HepG2 (cell line): ENCODE measurements around the gene ABRACL. TPM values are rescaled to one million over a fixed set of nuclear protein-coding genes. Genes with fewer than 3 reads are reported as not detected.

Experiments
- ATAC-seq: fragments of 200-7000 bp; cut with Tn5 transposase; 3 replicates; pipeline ENCODE4 v1.9.1; 2020; ENCODE audit warnings: mild to moderate bottlenecking, moderate library complexity
- BruUV-seq: library from RNA; stranded (reverse); fragments of 400-500 nt; replicated peaks from 2 replicates; lab custom pipeline; 2021; lab: Mats Ljungman, UMichigan
- CTCF ChIA-PET: fragments of 300-600 bp; formaldehyde crosslinking; extraction: SDS; loops from one replicate; lab custom pipeline; 2021; ENCODE audit warnings: low total read pairs, inconsistent platforms, low intra/inter-chr PET ratio; lab: Yijun Ruan, JAX
- POLR2A ChIA-PET: fragments of 350-600 bp; sonication (Branson Sonifier 250); formaldehyde crosslinking; loops from one replicate; lab custom pipeline; 2020; ENCODE audit warnings: antibody characterized with exemption, inconsistent platforms; lab: Yijun Ruan, JAX
- DNase-seq: peaks from one replicate; pipeline ENCODE4 v3.0.0-alpha.2; 2015; ENCODE audit warnings: low spot score
- FAIRE-seq: peaks from 3 replicates; lab custom pipeline; 2011; peaks lifted over from hg19 to GRCh38; lab: Jason Lieb, UNC
- H2AFZ ChIP-seq: one replicate; pipeline ENCODE4 v1.6.1; 2011; ENCODE audit warnings: low read length, inconsistent platforms
- H3K27ac ChIP-seq: fragments of 300-600 bp; 3 replicates; pipeline ENCODE4 v1.8.0; 2011; ENCODE audit warnings: mixed run types, mild to moderate bottlenecking, mixed read lengths, low read length, inconsistent platforms; ENCODE audit not compliant: insufficient read depth; ENCODE audit errors: extremely low read length
- H3K27me3 ChIP-seq, 2 experiments: fragments of 200-600 bp in 1 of 2; 2 replicates in 1 of 2; 3 replicates in 1 of 2; pipeline versions ENCODE4 v1.6.0 to v1.8.0; 2011; ENCODE audit warnings: low read length in 2 of 2, mild to moderate bottlenecking in 2 of 2, moderate library complexity in 2 of 2, inconsistent platforms in 1 of 2; ENCODE audit not compliant: insufficient read depth in 2 of 2, control insufficient read depth in 1 of 2
- H3K36me3 ChIP-seq, 2 experiments: fragments of 200-600 bp in 1 of 2; replicated peaks in 1 of 2; 2 replicates in 1 of 2; 3 replicates in 1 of 2; pipeline versions ENCODE4 v1.5.1 to v1.8.0; 2011; ENCODE audit warnings: low read length in 2 of 2, inconsistent platforms in 1 of 2; ENCODE audit not compliant: insufficient read depth in 2 of 2, control insufficient read depth in 1 of 2
- H3K4me1 ChIP-seq: 2 replicates; pipeline ENCODE4 v1.5.1; 2012; ENCODE audit warnings: low read length, inconsistent platforms; ENCODE audit not compliant: insufficient read depth
- H3K4me2 ChIP-seq: 2 replicates; pipeline ENCODE4 v1.6.0; 2011; ENCODE audit warnings: low read depth, low read length, inconsistent platforms
- H3K4me3 ChIP-seq, 3 experiments: fragments of 200-600 bp in 1 of 3; sonication (generic), shearing (Covaris generic) in 1 of 3; replicated peaks in 1 of 3; 2 replicates each; pipeline ENCODE4 v1.5.1; 2011 to 2016; ENCODE audit warnings: low read length in 3 of 3, inconsistent platforms in 2 of 3, low read depth in 2 of 3, mild to moderate bottlenecking in 2 of 3, control low read depth in 1 of 3, mixed read lengths in 1 of 3; ENCODE audit not compliant: insufficient read depth in 1 of 3
- H3K79me2 ChIP-seq: one replicate; pipeline ENCODE4 v1.6.1; 2011; ENCODE audit warnings: low read length, inconsistent platforms; ENCODE audit not compliant: insufficient read depth
- H3K9ac ChIP-seq: 2 replicates; pipeline ENCODE4 v1.6.0; 2011; ENCODE audit warnings: mild to moderate bottlenecking, low read depth, low read length, inconsistent platforms; ENCODE audit not compliant: insufficient read depth
- H3K9me3 ChIP-seq: 2 replicates; pipeline ENCODE4 v1.5.1; 2012; ENCODE audit warnings: mild to moderate bottlenecking, low read length
- H4K20me1 ChIP-seq: 2 replicates; pipeline ENCODE4 v1.6.0; 2011; ENCODE audit warnings: inconsistent platforms, mild to moderate bottlenecking, low read length, moderate library complexity; ENCODE audit not compliant: insufficient read depth
- FOXK1 ChIP-seq: sonication (generic); formaldehyde crosslinking; IDR thresholded peaks from 2 replicates; pipeline ENCODE4 v1.4.0; 2020; ENCODE audit warnings: low read depth, missing genetic modification reagents, borderline replicate concordance
- HDAC1 ChIP-seq: sonication (generic); formaldehyde crosslinking; IDR thresholded peaks from 2 replicates; pipeline ENCODE4 v1.5.1; 2020; ENCODE audit warnings: mild to moderate bottlenecking, missing genetic modification reagents
- HNRNPK ChIP-seq: fragments of 200-400 bp; formaldehyde crosslinking; IDR thresholded peaks from 2 replicates; pipeline ENCODE4 v1.6.1; 2018; ENCODE audit warnings: low read length, low read depth, moderate library complexity, mild to moderate bottlenecking; ENCODE audit not compliant: poor library complexity, severe bottlenecking
- IKZF1 ChIP-seq: fragments of 450-650 bp; IDR thresholded peaks from 2 replicates; pipeline ENCODE4 v1.7.1; 2016
- IKZF4 ChIP-seq: sonication (generic); formaldehyde crosslinking; IDR thresholded peaks from 2 replicates; pipeline ENCODE4 v1.5.1; 2020; ENCODE audit warnings: borderline replicate concordance, mild to moderate bottlenecking, low read depth, missing genetic modification reagents; ENCODE audit errors: not compliant biosample characterization
- NR2F6 ChIP-seq, 2 experiments: IDR thresholded peaks; 2 replicates each; pipeline ENCODE4 v1.6.1; 2016; ENCODE audit warnings: antibody characterized with exemption in 1 of 2, mild to moderate bottlenecking in 1 of 2
- PBX3 ChIP-seq: sonication (generic); formaldehyde crosslinking; IDR thresholded peaks from 2 replicates; pipeline ENCODE4 v1.8.1; 2023; ENCODE audit warnings: missing genetic modification reagents, inconsistent platforms, borderline replicate concordance
- SALL2 ChIP-seq: sonication (generic); formaldehyde crosslinking; IDR thresholded peaks from 2 replicates; pipeline ENCODE4 v1.8.1; 2023; ENCODE audit warnings: mild to moderate bottlenecking, missing genetic modification reagents, inconsistent platforms
- SP5 ChIP-seq: IDR thresholded peaks from 2 replicates; pipeline ENCODE4 v1.6.1; 2016; ENCODE audit warnings: low read depth, borderline replicate concordance
- ZBTB44 ChIP-seq: sonication (generic); formaldehyde crosslinking; IDR thresholded peaks from 2 replicates; pipeline ENCODE4 v1.4.0; 2020; ENCODE audit warnings: missing genetic modification reagents
- ZNF234 ChIP-seq: sonication (generic); formaldehyde crosslinking; conservative IDR thresholded peaks from 2 replicates; pipeline ENCODE4 v1.5.1; 2020; ENCODE audit warnings: mild to moderate bottlenecking, missing genetic modification reagents
- ZNF30 ChIP-seq: sonication (generic); formaldehyde crosslinking; IDR thresholded peaks from 2 replicates; pipeline ENCODE4 v1.5.0; 2020; ENCODE audit warnings: mild to moderate bottlenecking, missing genetic modification reagents
- ZNF558 ChIP-seq: sonication (generic); formaldehyde crosslinking; IDR thresholded peaks from 2 replicates; pipeline ENCODE4 v1.9.0; 2022; ENCODE audit warnings: mild to moderate bottlenecking, missing genetic modification reagents, borderline replicate concordance
- ZNF768 ChIP-seq: sonication (generic); formaldehyde crosslinking; IDR thresholded peaks from 2 replicates; pipeline ENCODE4 v1.4.0; 2020; ENCODE audit warnings: missing genetic modification reagents
- ZNF775 ChIP-seq: sonication (generic); formaldehyde crosslinking; IDR thresholded peaks from 2 replicates; pipeline ENCODE4 v1.4.0; 2020; ENCODE audit warnings: missing genetic modification reagents, mild to moderate bottlenecking, moderate library complexity, borderline replicate concordance
- ZNF780A ChIP-seq: sonication (generic); formaldehyde crosslinking; IDR thresholded peaks from 2 replicates; pipeline ENCODE4 v1.8.0; 2022; ENCODE audit warnings: mild to moderate bottlenecking, missing genetic modification reagents, moderate library complexity
- WGBS: methylation state at CpG from one replicate; pipeline ENCODE4 v1.1.6; 2017; ENCODE audit warnings: low lambda C conversion rate; 5-methylcytosine and 5-hydroxymethylcytosine counted together
- in situ Hi-C: cut with HindIII; loops from 2 replicates; pipeline ENCODE4 v1.10.0; 2017; ENCODE audit warnings: low pct_unique_long_range_greater_than_20kb; ENCODE audit not compliant: extremely low pct_ligation_motif_present
- intact Hi-C: fragments of 100-400 bp; cut with micrococcal nuclease; formaldehyde crosslinking; loops from one replicate; pipeline ENCODE4 v1.10.0; 2022; ENCODE audit not compliant: unreplicated experiment
- polyA plus RNA-seq, 8 experiments: library from polyadenylated mRNA; depleted of rRNA in 3 of 8; stranded (reverse) in 7 of 8; unstranded in 1 of 8; fragments of >200 nt; fragmentation: Illumina TruSeq in 4 of 8; extraction: Trizol in 4 of 8; gene quantifications; 2 replicates each; pipeline versions ENCODE4 v1.2.1 to v1.2.3, GENCODE V29; 2011 to 2016; ENCODE audit warnings: low read depth in 4 of 8, missing spikeins in 1 of 8, mixed read lengths in 1 of 8; ENCODE audit not compliant: insufficient read depth in 1 of 8
- total RNA-seq, 5 experiments: library from RNA; depleted of rRNA; stranded (reverse); fragments of >200 nt; fragmentation: Illumina TruSeq; extraction: Trizol; gene quantifications; 2 replicates each; pipeline ENCODE4 v1.2.3, GENCODE V29; 2016; ENCODE audit warnings: low read depth in 1 of 5
- TF ChIP-seq, protein P1 (sequence below): sonication (generic); formaldehyde crosslinking; IDR thresholded peaks from 2 replicates; pipeline ENCODE4 v1.5.0; 2020; ENCODE audit warnings: mild to moderate bottlenecking, missing genetic modification reagents

ABRACL gene
- total and polyA plus RNA-seq, 2 of the 13 experiments (the other 11 are each of a cell fraction or from before 2014, with no cell fraction given): 1.4 to 5.4 TPM

DNA sequence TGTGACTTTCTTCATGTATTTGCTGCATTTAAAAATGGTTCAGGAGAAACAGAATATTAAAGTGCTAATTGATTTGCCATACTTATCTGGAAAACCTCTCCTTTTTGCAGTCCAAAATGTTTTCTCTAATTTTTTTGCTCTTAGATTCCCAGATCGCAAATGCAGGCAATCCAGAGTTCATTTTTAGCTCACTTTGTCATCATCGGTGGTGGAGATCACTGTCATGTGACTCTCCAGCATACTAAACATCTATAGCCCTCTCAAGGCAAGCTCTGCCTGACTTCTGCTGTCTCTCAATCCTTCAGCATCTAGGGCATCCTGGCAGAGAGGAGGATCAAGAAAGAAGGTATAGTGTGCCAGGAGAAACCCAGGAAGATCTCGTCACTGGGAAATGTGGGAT, 24.8 kb downstream of the ABRACL start (continued):
- no peak for TF ChIP-seq IKZF4 (CRISPR knock-in tag)
- TF ChIP-seq ZNF768 (CRISPR knock-in tag): no peak
- TF ChIP-seq ZNF780A (CRISPR knock-in tag): no peak
- no peak for TF ChIP-seq SALL2 (CRISPR knock-in tag)
- TF ChIP-seq, all 625 proteins: peak for 0

DNA sequence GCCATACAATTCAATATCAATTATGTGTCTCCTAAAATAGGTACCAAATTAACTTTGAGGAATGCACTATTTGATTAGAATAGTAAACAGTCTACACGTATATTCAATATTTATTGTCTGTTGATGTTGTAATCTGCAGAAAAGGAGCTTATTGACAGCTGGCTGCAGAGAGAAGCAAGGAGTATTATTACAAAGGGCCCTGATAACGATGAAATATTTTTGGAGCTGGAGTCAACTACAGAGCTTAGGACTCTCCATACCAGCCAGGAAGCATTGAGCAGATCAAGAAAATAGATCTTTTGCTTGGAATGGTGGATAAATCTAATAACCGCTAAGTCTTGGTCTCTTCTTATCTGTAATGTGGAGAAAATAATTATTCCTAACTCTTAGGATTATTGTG, 25.5 kb downstream of the ABRACL start:
- intact Hi-C loops (no loop called here), in situ Hi-C loops (no loop called here)
- ATAC-seq (no peak), DNase-seq (no peak), FAIRE-seq (no peak)
- ChIA-PET CTCF (no interaction called here), POLR2A (no interaction called here)
- Histone ChIP-seq H3K27ac (no peak overlapping the region), H3K36me3 (no peaks in the 10 kb centered on the region), H2AFZ (no peak overlapping the region), H3K4me1 (no peaks in the 10 kb centered on the region), H3K9me3 (no peaks in the 10 kb centered on the region), H3K79me2 (no peaks in the 10 kb centered on the region), H4K20me1 (no peaks in the 10 kb centered on the region), H3K9ac (no peak overlapping the region), H3K27me3 (peaks cover 1 to 24% of the 10 kb centered on the region in 2 experiments; a peak in 3 of 5 replicates), H3K4me3 (no peak overlapping the region), H3K4me2 (no peak overlapping the region)
- BruUV-seq: no TSS peak
- WGBS: 29% methylated on average over 3 of the region's 3 CpGs
- TF ChIP-seq SP5: no peak
- TF ChIP-seq HDAC1: no peak
- TF ChIP-seq ZNF234: no peak
- no peak for TF ChIP-seq HNRNPK
- TF ChIP-seq FOXK1: no peak
- no peak for TF ChIP-seq PBX3 (CRISPR knock-in tag)
- no peak for TF ChIP-seq ZNF775
- TF ChIP-seq NR2F6 (IDR thresholded peaks at IDR 0.05): no peak
- no peak for TF ChIP-seq NR2F6 (CRISPR knock-in tag; IDR thresholded peaks at IDR 0.05)
- no peak for TF ChIP-seq IKZF1
- TF ChIP-seq, protein P1, sequence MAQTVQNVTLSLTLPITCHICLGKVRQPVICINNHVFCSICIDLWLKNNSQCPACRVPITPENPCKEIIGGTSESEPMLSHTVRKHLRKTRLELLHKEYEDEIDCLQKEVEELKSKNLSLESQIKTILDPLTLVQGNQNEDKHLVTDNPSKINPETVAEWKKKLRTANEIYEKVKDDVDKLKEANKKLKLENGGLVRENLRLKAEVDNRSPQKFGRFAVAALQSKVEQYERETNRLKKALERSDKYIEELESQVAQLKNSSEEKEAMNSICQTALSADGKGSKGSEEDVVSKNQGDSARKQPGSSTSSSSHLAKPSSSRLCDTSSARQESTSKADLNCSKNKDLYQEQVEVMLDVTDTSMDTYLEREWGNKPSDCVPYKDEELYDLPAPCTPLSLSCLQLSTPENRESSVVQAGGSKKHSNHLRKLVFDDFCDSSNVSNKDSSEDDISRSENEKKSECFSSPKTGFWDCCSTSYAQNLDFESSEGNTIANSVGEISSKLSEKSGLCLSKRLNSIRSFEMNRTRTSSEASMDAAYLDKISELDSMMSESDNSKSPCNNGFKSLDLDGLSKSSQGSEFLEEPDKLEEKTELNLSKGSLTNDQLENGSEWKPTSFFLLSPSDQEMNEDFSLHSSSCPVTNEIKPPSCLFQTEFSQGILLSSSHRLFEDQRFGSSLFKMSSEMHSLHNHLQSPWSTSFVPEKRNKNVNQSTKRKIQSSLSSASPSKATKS: no peak
- no peak for TF ChIP-seq ZNF558 (CRISPR knock-in tag)
- no peak for TF ChIP-seq ZNF30 (CRISPR knock-in tag)
- TF ChIP-seq ZBTB44: no peak
